Measurements from ENCODE around the gene SRRM4.

The SRRM4 gene

DNA sequence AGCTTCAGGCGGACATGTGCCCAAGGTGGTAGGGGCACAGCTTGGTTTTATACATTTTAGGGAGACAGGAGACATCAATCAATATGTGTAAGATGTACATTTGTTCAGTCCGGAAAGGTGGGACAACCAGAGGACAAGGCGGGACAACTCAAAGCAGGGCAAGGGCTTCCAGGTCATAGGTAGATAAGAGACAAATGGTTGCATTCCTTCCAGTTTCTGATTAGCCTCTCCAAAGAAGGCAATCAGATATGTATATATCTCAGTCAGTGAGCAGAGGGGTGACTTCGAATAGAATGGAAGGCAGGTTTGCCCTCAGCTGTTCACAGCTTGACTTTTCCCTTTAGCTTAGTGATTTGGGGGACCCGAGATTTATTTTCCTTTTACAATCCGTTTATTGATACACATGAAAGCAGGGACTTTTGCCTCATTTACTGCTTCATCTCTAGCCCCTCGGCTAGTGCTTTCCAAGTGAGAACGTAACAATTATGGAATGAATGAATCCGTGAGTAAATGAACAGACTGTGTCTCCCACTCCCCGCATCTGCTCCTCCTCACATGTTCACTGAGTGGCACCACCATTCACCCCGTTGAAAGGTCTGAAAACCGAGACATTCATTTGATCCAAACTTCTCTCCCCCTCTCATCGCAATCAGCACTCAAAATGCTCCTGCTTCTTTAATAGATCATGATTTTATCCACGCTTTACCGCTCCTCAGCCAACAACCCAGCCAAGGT lies 190.5 kb downstream of the SRRM4 start:
- no peak for DNase-seq

DNA sequence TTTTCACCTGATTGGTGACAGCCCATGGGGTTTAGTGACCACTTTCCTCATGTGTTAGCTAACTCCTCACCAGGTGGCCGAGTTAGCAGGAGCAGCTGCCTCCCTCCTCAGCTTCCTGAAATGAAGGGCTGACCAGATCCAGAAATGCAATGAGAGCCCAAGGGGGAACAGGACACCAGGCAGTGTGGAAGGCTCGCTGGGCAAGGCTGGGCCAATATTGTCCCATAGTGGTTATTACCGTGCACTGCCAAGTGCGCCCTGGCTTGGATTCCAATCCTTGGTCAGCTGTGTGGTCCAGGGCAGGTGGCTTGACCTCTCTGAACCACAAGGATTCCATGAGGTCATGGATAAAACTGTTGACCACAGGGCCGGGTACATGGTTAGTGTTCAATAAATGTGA lies 193.7 kb downstream of the SRRM4 start:
- DNase-seq = no peak

DNA sequence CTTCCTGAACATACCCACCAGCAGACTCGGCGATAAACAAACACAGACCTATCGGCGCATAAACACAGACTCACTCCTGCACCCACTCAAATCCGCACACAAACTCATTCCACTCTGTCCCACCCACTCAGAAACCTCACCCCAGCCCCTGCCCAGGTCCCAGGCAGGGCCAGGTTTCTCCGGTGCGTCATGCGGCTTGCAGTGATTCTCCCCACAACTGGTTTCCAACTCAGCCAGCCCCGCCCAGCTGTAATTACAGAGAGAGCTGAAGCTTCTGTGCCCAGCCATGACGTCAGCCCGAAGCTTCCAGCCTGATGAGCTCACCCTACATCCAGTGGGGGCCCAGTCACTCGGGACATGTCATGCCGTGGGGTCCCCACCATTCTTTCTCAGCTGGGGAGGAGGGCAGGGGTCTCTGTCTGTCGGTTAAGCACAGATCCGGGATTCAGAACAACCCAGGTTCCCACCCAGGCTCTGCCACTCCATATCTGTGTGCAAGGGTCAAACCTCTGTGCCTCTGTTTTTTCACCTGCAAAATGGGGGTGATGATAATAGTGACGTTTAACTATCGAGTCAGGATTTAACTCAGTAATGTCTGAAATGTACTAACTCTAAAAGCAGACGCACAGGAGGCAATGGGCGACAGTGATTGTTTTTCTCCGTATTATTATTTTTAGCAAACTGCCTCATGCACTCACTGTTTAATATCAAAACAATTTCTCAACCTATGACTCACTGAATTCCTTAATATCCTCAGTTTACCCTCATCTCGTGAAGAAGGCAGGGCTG lies 195.1 kb downstream of the SRRM4 start:
- DNase-seq = no peak

DNA sequence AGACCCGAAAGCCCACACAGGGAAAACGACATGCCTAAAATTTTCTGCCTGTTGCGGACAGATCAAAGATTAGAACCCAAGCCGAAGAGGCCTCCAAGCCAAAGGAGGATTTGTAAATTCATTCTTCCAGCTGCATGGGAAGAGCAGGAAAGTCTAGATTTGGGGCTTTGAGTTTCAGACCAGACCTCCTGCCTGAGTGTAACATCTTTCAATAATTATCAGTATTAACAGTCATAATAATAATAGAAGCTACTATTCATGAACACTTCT lies 195.7 kb downstream of the SRRM4 start:
- no peak for DNase-seq

DNA sequence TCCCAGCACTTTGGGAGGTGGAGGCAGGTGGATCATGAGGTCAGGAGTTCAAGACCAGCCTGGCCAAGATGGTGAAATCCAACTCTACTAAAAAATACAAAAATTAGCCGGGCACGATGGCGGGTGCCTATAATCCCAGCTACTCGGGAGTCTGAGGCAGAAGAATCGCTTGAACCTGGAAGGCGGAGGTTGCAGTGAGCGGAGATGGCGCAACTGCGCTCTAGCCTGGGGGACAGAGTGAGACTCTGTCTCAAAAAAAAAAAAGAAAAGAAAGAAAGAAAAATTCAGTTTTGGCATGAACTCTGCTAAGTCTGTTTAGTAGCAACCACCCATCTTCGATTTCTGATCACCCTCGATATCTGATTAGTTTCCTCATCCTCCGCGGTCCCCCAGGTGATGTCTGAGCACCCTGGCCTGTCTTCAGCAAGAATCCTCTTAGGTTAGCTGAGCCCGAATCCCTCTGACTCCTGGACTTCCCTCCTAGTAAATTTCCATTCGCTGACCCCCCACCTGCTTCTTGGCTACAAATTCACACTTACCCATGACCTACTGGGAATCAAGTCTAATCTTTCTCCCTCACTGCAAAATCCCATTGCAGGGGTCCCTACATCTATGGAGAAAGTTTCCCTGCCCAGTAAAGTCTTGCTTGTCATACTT lies 196.5 kb downstream of the SRRM4 start:
- no peak for DNase-seq

DNA sequence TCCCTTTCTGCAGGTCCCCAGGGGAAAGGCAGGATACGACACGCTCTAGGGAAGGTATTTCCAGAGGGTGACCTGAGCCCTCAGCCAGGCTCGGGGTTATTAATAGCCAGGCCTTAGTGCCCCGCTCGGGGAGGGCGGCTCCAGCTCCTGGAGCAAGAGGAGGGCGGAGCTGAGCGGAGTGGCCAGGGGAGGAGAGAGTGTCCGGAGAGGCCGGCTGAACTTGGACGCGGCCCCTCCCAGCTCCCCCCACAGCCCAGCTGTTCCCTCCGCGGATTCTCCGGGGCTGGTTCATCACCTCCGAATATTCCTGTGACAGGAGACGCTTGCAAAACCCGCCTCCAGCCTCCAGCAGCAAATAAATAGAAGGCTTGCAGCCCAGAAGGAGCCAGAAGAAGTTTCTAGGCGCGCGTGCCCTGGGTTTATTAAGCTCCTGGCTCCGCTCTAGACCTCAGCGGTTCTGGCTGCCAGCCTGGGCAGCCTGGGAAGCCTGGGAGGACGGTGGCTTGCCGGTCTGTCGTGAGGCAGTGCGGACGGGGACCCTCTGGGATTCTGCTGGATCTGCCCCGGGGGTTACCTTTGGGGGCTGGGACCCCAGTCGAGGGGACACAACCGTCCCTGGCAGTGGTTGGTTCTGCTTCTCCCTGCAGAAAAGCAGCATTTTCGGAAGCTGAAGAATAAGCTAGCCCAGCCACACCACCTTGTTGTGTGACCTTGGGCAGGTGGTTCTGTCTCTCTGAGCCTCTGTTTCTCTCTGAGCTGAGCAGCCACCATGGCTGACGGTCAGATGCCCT lies 197.4 kb downstream of the SRRM4 start, which contains the start of gene HSPB8:
HSPB8 (plus strand) TSS at position 388 of the 791 bp plus-strand sequence; CDS start at position 770, 382 bp downstream.
- DNase-seq = no peak

DNA sequence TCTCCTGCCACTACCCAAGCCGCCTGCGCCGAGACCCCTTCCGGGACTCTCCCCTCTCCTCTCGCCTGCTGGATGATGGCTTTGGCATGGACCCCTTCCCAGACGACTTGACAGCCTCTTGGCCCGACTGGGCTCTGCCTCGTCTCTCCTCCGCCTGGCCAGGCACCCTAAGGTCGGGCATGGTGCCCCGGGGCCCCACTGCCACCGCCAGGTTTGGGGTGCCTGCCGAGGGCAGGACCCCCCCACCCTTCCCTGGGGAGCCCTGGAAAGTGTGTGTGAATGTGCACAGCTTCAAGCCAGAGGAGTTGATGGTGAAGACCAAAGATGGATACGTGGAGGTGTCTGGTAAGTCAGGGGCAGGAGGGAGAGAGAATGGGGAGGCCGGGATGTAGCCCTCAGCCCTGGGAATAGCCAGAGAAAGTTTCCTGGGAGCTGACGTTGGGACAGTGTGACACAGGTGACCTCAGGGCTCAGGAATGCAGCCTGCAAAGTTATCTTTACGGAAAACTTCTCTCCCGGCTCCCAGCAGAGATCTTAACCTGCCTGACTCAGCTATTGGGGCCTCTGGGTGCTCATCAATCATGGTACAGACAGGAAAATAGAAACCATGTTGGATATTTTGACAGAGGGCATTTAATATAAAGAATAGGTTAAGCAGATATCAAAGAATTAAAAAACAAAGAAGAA lies 198.1 kb downstream of the SRRM4 start:
- no peak for DNase-seq

DNA sequence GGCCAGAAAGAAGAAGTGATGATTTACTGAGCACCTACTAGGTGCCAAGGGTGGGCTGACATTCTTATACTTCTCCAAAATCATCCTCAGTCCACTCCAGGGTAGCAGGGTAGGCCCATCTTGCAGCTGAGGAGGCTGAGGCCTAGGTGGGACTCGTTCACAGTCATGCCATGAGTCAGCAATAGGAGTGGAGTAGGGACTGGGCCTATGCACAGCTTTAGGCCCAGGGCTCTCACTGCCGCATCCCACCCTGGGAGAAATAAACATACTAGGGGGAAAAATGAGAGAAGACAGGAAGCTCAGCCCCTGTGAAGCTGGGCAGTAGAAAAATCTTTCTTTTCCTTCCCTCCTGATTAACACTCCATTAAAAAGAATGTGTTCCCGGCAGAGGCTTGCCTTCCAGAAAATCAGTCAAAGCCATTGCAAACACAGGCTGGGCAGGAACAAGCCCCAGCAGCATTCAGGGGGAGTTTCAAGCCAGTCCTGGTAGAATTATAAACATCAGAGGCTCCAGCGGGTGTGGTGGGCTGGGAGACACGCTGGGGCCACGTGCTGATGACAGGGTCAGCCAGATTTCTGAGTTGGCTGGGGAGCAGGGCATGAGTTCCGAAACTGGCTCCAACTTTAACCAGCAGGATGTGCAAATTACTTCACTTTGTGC lies 199.2 kb downstream of the SRRM4 start:
- no peak for DNase-seq

DNA sequence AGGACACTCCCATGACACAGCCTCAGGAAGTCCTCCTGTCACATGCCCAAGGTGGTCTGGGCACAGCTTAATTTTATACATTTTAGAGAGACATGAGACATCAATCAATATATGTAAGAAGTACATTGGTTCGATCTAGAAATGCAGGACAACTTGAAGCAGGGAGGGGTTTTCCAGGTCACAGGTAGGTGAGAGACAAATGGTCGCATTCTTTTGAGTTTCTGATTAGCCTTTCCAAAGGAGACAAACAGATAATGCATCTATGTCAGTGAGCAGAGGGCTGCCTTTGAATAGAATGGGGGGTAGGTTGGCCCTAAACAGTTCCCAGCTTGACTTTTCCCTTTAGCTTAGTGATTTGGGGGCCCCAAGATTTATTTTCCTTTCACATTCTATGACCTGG lies 199.9 kb downstream of the SRRM4 start:
- DNase-seq = no peak

DNA sequence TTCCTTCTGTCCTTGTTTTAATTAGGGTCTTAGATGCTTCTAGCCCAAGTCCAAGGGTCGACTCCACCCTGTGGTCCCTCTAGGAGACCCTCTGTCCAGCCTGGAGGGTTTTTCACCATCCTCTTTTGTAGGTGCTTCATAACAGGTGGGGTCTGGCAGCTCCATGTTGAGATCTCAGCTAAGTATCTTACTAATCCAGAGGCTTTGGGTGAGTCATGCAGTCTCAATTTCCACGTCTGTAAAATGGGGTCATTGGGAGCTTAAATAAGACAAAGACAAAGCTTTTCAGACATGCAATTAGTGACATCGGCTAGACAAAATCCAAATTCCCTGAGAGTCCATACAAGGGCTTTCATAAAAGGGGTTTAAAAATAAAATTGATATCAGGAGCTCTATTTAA lies 200.6 kb downstream of the SRRM4 start:
- DNase-seq = no peak

DNA sequence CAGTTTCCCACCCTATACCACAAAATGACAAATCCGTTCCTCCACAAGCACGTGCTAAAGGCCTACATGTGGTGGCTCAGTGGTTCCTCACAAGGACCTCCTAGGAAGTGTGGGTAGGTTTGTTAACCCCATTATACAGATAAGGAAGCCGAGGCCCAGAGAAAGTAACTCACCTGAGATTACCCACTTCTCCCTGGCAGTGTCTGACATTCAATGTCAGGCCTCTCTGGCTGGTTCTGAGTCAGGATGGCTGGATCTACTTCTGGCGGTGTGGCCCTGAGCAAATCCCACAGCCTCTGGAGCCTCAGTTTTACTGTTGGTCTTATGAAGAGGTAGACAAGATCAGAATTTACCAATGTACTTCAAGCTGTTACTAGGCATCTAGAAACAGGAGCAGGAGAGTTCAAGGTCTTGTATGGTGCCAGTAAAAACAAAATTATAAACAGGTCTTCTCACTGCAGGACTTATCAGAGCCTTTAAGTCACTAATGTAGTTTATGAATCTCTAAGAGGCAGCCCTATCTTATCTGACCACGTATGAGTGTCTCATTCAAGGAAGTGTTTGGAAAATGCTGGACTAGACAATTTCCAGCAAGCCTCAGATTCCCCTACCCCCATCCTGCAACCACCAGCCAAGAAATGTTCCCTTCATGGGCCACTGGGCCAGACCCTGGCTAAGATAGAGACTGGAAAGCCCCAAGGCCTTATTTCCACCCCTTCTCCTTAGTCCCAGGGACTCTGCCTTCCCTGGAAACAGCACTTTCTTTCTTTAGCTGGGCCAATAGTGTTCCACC lies 201.6 kb downstream of the SRRM4 start:
- DNase-seq = no peak

DNA sequence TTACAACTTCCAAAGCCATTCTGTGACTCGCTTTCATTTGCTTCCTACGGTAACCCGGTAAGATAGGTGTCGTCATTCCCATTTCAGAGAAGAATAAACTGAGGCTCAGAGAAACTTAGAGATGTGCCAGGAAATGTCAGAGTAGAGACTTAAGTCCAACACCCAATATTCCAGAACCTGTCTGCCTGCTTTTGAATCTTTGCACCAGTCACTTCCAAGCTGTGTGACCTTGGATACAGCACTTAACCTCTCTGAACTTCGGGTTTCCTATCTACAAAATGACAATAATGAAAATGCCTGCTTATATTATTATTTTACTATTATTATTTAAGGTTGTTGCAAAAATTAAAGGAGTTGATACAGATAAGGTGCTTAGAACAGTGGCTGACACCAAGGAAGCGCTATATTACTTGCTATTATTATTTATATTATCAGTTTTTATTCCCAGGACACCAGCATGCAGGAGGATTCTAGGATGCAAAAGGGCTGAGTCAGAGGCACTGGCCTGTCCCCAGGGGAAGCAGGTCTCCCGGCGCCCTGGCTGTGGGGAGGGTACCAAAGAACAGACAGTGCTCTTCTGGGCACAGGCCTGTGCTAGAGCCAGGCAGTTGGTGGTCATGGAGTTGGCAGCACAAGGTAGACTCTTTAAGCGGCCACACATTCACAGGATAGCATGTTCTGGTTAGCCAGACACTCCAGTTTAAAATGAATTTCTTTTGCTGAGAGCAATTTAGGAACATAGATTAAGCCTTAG lies 202.8 kb downstream of the SRRM4 start:
- DNase-seq = no peak

DNA sequence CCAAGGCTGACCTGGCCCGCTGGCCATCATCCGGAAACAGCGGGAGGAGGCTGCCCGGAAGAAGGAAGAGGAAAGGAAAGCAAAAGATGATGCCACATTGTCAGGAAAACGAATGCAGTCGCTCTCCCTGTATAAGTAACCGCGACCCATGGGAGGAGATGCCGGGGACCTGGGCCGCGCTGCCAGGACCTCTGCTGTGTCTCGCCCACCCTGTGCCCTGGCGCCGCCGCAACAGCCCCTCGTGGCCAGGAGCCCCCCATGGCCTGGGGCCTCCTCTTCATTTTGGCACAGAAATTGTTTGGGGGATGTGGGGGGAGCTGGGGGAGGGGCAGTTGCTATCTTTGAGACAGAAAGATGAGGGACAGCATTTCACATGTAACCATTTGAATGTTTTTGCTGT lies 213.9 kb downstream of the SRRM4 start:
- DNase-seq = no peak

DNA sequence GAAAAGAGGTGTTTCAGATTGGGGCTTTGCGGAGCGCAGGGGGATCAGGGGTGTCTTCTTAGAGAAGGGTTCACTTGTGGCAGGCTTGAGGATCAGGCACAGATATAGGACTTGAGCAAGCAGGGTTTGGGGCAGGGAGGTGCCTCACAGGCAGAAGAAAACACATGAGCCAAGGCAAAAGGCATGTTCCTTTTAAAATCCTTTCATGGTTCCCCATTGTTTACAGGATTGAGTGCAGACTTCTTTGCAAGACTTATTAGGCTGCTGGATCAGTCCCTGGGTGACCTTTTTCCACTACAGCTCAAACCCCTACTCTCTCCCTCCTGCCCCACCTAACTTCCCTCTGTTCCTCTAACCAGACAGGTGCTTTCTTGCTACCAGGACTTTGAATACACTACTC lies 217.1 kb downstream of the SRRM4 start:
- no peak for DNase-seq

DNA sequence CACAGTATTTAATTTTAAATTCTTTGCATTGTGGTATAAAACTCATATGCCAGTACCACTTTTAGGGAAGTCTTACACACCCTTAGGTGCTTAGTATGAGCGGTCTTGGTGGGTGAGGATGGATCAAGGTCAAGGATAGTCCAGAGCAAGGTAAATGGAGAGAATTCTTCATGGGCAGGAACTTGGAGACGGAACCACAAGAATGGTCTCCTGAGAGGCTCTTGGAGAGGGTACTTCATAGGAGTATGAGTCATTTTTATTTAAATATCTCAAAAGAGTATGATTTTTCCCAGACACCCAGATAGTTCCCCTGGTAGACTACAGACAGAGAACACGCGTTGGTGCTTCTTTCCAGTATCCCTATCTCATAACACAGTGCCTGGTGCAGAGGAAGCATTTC lies 219.3 kb downstream of the SRRM4 start:
- DNase-seq = no peak

DNA sequence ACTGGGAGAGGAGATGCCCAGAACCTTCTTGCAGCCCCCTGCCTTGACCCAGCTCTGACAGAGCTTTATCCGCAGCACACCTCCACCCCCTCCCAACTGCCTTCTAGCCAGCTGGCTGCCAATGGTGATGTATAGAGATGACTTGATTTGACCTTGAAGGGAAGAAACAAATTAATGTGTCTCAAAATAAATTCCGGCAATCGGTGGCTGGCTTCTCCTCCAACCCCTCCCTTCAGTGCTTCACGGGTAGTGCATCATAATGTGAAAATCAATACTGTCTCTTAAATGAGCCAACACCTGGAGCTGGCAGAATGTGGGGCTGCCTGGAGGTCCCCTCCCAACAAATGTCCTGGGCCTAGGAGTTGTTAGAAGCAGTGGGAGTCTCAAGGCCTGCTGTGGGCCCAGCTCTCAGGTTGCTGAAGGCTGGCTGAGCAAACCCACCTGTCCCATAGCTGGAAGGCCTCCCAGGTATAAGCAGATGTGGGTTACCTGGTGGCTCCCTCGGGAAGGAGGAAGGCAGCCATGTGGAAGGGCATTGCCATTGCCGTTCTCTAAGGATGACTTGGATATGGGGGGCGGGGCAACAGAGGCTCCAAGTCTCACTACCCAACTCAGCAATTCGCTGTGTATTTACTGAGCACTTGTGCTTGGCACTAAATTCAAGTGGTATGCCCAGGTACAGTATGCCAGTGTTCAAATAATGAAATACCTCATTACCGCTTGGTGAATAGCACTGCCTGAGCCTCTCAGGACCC lies 220.6 kb downstream of the SRRM4 start:
- no peak for DNase-seq

DNA sequence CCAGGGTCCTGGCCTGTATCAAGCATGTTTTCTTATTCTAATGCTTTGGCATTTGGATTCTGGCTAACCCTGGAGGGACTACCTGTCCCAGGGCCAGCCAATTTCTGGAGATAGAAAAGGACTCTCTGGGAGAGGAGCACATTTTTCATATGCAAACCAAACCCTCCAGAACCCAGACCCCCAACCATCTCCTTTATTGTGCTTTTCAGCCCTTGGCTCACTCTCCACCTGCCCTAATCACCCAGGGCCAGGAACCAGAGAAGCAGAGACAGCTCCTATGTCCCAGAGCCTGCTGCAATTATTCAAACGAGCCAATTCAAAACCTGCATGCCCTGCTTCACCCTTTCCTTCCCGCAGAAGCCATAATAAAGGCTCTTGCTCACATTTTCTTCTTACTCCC lies 221.2 kb downstream of the SRRM4 start:
- DNase-seq = no peak

DNA sequence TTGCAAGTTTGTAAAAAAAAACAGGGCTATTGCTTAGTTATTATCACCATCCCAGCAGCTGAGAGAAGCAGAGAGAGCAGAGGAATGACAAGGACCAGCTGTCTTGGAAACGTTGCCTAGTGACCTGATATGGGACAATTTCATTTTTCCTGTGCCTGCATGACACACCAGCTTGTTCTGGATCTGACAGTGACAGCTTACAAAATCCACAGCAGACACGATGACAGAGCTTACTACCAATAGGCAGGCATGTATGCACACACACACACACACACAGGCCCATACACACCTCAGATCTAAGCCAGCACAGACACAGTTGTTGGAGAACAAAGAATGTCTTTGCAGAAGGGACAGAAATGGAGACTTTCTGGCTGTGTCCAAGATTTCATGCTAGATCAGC lies 222.8 kb downstream of the SRRM4 start:
- DNase-seq = no peak

DNA sequence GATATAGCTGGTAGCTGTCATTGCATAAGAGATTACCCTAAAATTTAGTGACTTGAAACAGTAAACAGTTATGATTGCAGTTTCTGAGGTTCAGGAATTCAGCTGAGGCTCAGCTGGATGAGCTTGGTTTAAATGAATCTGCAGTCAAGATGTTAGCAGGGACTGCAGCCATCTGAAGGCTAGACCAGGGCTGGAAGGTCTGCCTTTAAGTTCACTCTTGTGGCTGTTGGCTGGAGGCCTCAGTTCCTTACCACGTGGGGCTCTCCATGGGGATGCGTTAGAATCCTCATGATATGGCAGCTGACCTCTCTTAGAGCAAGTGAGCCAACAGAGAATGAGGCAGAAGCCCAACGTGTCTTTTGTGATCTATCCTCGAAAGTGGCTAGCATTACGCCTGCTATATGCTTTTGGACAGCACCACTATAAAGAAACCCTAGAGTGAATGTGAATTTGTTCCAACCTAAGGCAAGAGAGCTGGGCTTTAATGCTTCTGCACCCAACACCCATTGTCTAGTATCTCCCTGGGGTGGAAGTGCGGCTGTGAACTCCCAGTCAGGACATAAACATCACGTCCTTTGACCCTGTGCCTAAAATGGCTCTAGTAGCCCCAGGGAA lies 223.4 kb downstream of the SRRM4 start:
- DNase-seq = no peak
